Measurements from ENCODE around the gene SLC29A3. TPM values are rescaled to one million over a fixed set of nuclear protein-coding genes. Genes with fewer than 3 reads are reported as not detected.

SLC29A3 gene
- total and polyA plus RNA-seq, 2 experiments from 2014 or later: 10.3 to 12.3 TPM

GRCh38 chr10:71300555-71301370 is 18.3 kb upstream of the SLC29A3 start (continued):
- TF ChIP-seq ZNF331 (CRISPR knock-in tag; IDR thresholded peaks at IDR 0.05; ENCODE audit: low read depth) (no peak), NANOG (IDR thresholded peaks at IDR 0.05; ENCODE audit: borderline replicate concordance) (no peak), ZNF114 (CRISPR knock-in tag; IDR thresholded peaks at IDR 0.05) (no peak), EZH2 (IDR thresholded peaks at IDR 0.05; ENCODE audit: low read depth, unreplicated experiment) (no peak), REST (IDR thresholded peaks at IDR 0.05; ENCODE audit: unreplicated experiment) (no peak), EZH2phosphoT487 (IDR thresholded peaks at IDR 0.05; ENCODE audit: unreplicated experiment) (no peak)

- H3F3A ChIP-seq (replicated peaks; ENCODE audit: low read depth): no peaks in the 10 kb centered on the region
- no peaks in the 10 kb centered on the region for H3K27me3 ChIP-seq (ENCODE audit: insufficient read depth)
- Mint-ChIP-seq H3K4me1 (no peaks in the 10 kb centered on the region), H3K9me3 (no peaks in the 10 kb centered on the region), H3K27me3 (ENCODE audit: insufficient read depth, low read depth, poor library complexity) (peaks cover 5% of the 10 kb centered on the region), H3K27ac (no peak overlapping the region), H3K4me3 (no peak overlapping the region), H3K36me3 (ENCODE audit: low read depth) (peaks cover 23% of the 10 kb centered on the region)
- no peak overlapping the region for H3K4me3 ChIP-seq
- H2AFZ ChIP-seq: no peak overlapping the region
- H3K79me2 ChIP-seq (replicated peaks; ENCODE audit: insufficient read depth): no peaks in the 10 kb centered on the region
- H3K9me2 ChIP-seq (ENCODE audit: insufficient read depth): no peaks in the 10 kb centered on the region
- ATAC-seq (no peak), DNase-seq (ENCODE audit: low spot score) (no peak)
- no peaks in the 10 kb centered on the region for H3K36me3 ChIP-seq (ENCODE audit: insufficient read depth)
- H3K4me1 ChIP-seq (ENCODE audit: insufficient read depth): no peaks in the 10 kb centered on the region
- H3K4me2 ChIP-seq: no peak overlapping the region
- no peak overlapping the region for H3K27ac ChIP-seq (ENCODE audit: low read depth)
- 0 out of 2 replicates have a peak, but pooled peaks cover 4% of the 10 kb centered on the region for H4K20me1 ChIP-seq (replicated peaks; ENCODE audit: insufficient read depth)
- TF ChIP-seq ZNF331 (CRISPR knock-in tag; IDR thresholded peaks at IDR 0.05; ENCODE audit: low read depth) (no peak), ZNF462 (CRISPR knock-in tag; IDR thresholded peaks at IDR 0.05) (no peak), CREB1 (CRISPR knock-in tag; IDR thresholded peaks at IDR 0.05; ENCODE audit: low read depth) (no peak), REST (IDR thresholded peaks at IDR 0.05; ENCODE audit: unreplicated experiment) (no peak), EZH2phosphoT487 (IDR thresholded peaks at IDR 0.05; ENCODE audit: unreplicated experiment) (no peak)
Observed at GRCh38 chr10:71301371-71301916, 17.6 kb upstream of the SLC29A3 start.

Data from GM23338 (cell line).